WTC11 (cell line): Measurements from ENCODE around the gene KLHL11. TPM values are rescaled to one million over a fixed set of nuclear protein-coding genes. Genes with fewer than 3 reads are reported as not detected.
"Not testable (repeated sequence)": the region's sequence is repeated elsewhere in the genome, so short reads cannot be mapped to it uniquely, and the experiment has no call there.

Experiments used
- ATAC-seq: fragments of 200-7000 bp; cut with Tn5 transposase; 2 replicates; pipeline ENCODE4 v1.10.0; 2021; ENCODE audit warnings: mild to moderate bottlenecking, moderate library complexity
- CTCF ChIA-PET: fragments of 300-600 bp; sonication (Branson Sonifier 250); formaldehyde crosslinking; loops from one replicate; lab custom pipeline; 2021; ENCODE audit warnings: antibody characterized with exemption; lab: Charles Lee
- POLR2A ChIA-PET: fragments of 350-600 bp; sonication (Branson Sonifier 250); formaldehyde crosslinking; loops from one replicate; lab custom pipeline; 2021; ENCODE audit warnings: antibody characterized with exemption; lab: Charles Lee
- DNase-seq: peaks from one replicate; pipeline ENCODE4 v3.0.0; 2021; ENCODE audit warnings: low spot score
- H3K27ac Mint-ChIP-seq: 2 replicates; pipeline ENCODE4 v1.8.0; 2021; ENCODE audit warnings: mixed read lengths
- H3K27me3 Mint-ChIP-seq: 2 replicates; pipeline ENCODE4 v1.8.0; 2021; ENCODE audit warnings: low read depth, mild to moderate bottlenecking, moderate library complexity, mixed read lengths
- H3K36me3 Mint-ChIP-seq: 2 replicates; pipeline ENCODE4 v1.8.0; 2021; ENCODE audit warnings: mixed read lengths
- H3K4me1 Mint-ChIP-seq: 2 replicates; pipeline ENCODE4 v1.8.0; 2022; ENCODE audit warnings: mixed read lengths
- H3K4me3 Mint-ChIP-seq: 2 replicates; pipeline ENCODE4 v1.8.0; 2021; ENCODE audit warnings: mild to moderate bottlenecking, moderate library complexity, mixed read lengths
- H3K9me3 Mint-ChIP-seq: 2 replicates; pipeline ENCODE4 v1.8.0; 2021; ENCODE audit warnings: mixed read lengths
- ELF4 ChIP-seq: sonication (generic); formaldehyde crosslinking; IDR thresholded peaks from 2 replicates; pipeline ENCODE4 v1.8.1; 2022; ENCODE audit warnings: low read depth, mild to moderate bottlenecking, moderate library complexity, missing genetic modification reagents
- HMGA2 ChIP-seq: fragments of 250-450 bp; sonication (Bioruptor Pico); IDR thresholded peaks from 2 replicates; pipeline ENCODE4 v1.4.0; 2021; ENCODE audit warnings: mild to moderate bottlenecking, moderate library complexity
- JAZF1 ChIP-seq: fragments of 250-450 bp; sonication (Bioruptor Pico); IDR thresholded peaks from 2 replicates; pipeline ENCODE4 v1.9.0; 2021; ENCODE audit warnings: moderate library complexity, mild to moderate bottlenecking, inconsistent platforms
- JUN ChIP-seq: sonication (generic); formaldehyde crosslinking; IDR thresholded peaks from 2 replicates; pipeline ENCODE4 v1.8.0; 2023; ENCODE audit warnings: mild to moderate bottlenecking, missing genetic modification reagents
- MXD4 ChIP-seq: fragments of 250-450 bp; sonication (Bioruptor Pico); IDR thresholded peaks from 2 replicates; pipeline ENCODE4 v1.8.0; 2021; ENCODE audit warnings: mild to moderate bottlenecking, moderate library complexity, borderline replicate concordance
- NR3C1 ChIP-seq: sonication (generic); formaldehyde crosslinking; conservative IDR thresholded peaks from 2 replicates; pipeline ENCODE4 v1.8.1; 2023; ENCODE audit warnings: low read depth, mild to moderate bottlenecking, missing genetic modification reagents
- ZNF317 ChIP-seq: sonication (generic); formaldehyde crosslinking; IDR thresholded peaks from 2 replicates; pipeline ENCODE4 v1.8.1; 2023; ENCODE audit warnings: low read depth, mild to moderate bottlenecking, moderate library complexity, missing genetic modification reagents, borderline replicate concordance
- ZNF396 ChIP-seq: fragments of 250-450 bp; sonication (Bioruptor Pico); IDR thresholded peaks from 2 replicates; pipeline ENCODE4 v1.8.0; 2021; ENCODE audit warnings: mild to moderate bottlenecking, moderate library complexity, borderline replicate concordance
- total RNA-seq: library from RNA; stranded (reverse); gene quantifications from 3 replicates; pipeline ENCODE4 v1.2.3, GENCODE V29; 2021
- TF ChIP-seq, protein P1 (sequence below): sonication (generic); formaldehyde crosslinking; IDR thresholded peaks from 2 replicates; pipeline ENCODE4 v1.8.0; 2023; ENCODE audit warnings: mild to moderate bottlenecking, missing genetic modification reagents
- TF ChIP-seq, protein P2 (sequence below): fragments of 250-450 bp; sonication (Bioruptor Pico); IDR thresholded peaks from 2 replicates; pipeline ENCODE4 v1.9.0; 2021; ENCODE audit warnings: mild to moderate bottlenecking, borderline replicate concordance
- TF ChIP-seq, protein P3 (sequence below): sonication (generic); formaldehyde crosslinking; IDR thresholded peaks from 2 replicates; pipeline ENCODE4 v1.8.0; 2022; ENCODE audit warnings: mild to moderate bottlenecking, missing genetic modification reagents
- TF ChIP-seq, protein P4 (sequence below): fragments of 250-450 bp; sonication (Bioruptor Pico); IDR thresholded peaks from 2 replicates; pipeline ENCODE4 v2.1.2; 2022; ENCODE audit warnings: mild to moderate bottlenecking, moderate library complexity

KLHL11 gene
- total RNA-seq, 1 experiment from 2014 or later, result 15.0 TPM

DNA sequence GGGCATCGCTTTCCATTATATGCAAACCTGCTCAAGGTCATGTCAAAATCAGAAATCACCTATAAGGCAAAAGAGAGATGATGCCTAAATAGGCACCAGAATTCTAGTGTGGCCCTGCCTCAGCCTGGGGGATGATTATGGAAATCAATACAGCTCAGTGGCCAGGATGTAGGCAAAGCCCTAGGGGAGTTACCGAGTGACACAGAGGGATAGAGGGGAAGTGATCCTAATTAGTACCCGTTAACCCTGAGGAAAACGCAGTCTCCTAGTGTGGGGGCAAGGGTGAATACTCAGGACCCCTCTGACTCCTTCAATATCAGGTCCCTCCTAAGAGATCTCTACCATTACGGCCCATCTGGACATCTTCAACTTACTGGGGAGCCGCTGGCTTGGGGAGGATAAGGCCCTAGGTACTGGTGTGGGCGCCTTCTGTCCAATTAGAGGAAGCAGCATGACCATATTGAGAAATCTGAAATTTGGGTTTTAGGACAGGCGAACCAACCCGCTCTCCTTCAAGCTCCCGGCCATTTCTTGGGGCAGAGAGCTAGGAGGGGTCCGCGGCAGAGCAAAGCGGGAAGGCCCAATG is 29.9 kb downstream of the KLHL11 start:
- Mint-ChIP-seq H3K27ac (no peak overlapping the region), H3K36me3 (peaks cover 28% of the 10 kb centered on the region), H3K27me3 (peaks cover 14% of the 10 kb centered on the region), H3K9me3 (no peaks in the 10 kb centered on the region), H3K4me1 (peaks cover 9% of the 10 kb centered on the region), H3K4me3 (peak overlapping the region; percentile 81)
- TF ChIP-seq ELF4 (CRISPR knock-in tag), result no peak
- TF ChIP-seq MXD4 (CRISPR knock-in tag), result no peak
- peak; percentile 43 for ATAC-seq
- DNase-seq, result no peak
- POLR2A ChIA-PET, result interaction anchor here (0.6 to 1.2 kb wide), 3 partner anchors 8 to 49 kb away, joined by 3 to 7 read pairs (median 3); partner anchors contain the start of genes JUP and KLHL11
- CTCF ChIA-PET, result interaction anchor here (1.0 to 1.9 kb wide), 7 partner anchors 24 to 139 kb away, joined by 3 to 10 read pairs (median 6); partner anchors contain the start of genes JUP and P3H4

DNA sequence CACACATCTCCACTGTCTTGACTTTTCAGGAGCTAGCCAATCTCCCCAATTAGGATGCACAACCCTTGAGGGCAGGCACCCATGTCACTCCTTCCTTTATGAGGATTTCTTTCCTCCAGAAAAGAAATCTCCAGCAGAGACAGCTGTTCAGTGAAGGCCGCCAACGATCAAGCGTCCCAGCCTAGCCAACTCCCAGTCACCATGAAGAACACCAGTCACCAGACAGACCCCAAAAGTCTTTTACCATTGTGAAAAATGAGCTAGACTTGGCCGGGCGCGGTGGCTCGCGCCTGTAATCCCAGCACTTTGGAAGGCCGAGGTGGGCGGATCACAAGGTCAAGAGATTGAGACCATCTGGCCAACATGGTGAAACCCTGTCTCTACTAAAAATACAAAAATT is 35.3 kb downstream of the KLHL11 start:
- POLR2A ChIA-PET, ATAC-seq, CTCF ChIA-PET: not testable (repeated sequence)

DNA sequence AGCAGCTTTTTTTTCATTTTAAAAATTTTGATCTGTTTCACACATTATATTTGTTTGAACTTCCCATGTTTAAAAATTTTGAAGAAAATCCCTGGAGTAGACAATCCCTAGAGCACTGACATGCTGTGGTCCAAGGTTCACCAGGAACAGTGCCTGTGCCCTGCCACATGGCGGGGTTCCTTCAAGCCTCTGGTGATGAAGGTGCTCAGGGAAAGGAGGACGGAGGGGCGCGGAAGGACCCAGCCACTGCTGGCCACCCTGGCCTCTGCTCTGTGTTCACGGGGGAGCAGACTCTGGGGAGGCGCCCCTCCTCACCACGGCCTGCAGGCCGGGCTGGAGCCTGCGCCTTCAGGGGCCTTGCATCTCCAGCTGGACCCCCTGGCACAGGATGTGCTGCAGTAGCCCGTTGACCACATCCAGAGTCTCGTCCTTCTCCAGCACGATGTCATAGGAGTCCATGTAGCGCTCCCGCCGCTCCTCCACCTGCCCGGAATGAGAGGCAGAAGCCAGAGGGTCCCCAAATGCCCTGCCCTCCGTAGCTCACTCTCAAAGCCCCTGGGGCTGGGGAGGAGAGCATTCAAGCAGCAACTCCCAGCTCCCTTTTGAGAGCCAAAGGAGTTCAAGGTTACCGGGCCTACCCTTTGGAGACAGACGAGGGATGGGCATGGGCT is 39.9 kb downstream of the KLHL11 start:
- H3K27me3 Mint-ChIP-seq, result no peaks in the 10 kb centered on the region; the same call in 1 of the 2 replicates
- H3K27ac Mint-ChIP-seq, result no peak overlapping the region
- POLR2A ChIA-PET, result no interaction called here
- no peak overlapping the region for H3K4me3 Mint-ChIP-seq
- no peaks in the 10 kb centered on the region for H3K9me3 Mint-ChIP-seq
- H3K4me1 Mint-ChIP-seq, result no peaks in the 10 kb centered on the region
- ATAC-seq, result no peak
- TF ChIP-seq JUN (CRISPR knock-in tag) (no peak), ELF4 (CRISPR knock-in tag) (no peak), ZNF317 (CRISPR knock-in tag) (no peak), ZNF396 (CRISPR knock-in tag) (no peak), NR3C1 (no peak), MXD4 (CRISPR knock-in tag) (no peak), JAZF1 (CRISPR knock-in tag) (no peak), HMGA2 (CRISPR knock-in tag) (no peak)
- TF ChIP-seq, protein P1, sequence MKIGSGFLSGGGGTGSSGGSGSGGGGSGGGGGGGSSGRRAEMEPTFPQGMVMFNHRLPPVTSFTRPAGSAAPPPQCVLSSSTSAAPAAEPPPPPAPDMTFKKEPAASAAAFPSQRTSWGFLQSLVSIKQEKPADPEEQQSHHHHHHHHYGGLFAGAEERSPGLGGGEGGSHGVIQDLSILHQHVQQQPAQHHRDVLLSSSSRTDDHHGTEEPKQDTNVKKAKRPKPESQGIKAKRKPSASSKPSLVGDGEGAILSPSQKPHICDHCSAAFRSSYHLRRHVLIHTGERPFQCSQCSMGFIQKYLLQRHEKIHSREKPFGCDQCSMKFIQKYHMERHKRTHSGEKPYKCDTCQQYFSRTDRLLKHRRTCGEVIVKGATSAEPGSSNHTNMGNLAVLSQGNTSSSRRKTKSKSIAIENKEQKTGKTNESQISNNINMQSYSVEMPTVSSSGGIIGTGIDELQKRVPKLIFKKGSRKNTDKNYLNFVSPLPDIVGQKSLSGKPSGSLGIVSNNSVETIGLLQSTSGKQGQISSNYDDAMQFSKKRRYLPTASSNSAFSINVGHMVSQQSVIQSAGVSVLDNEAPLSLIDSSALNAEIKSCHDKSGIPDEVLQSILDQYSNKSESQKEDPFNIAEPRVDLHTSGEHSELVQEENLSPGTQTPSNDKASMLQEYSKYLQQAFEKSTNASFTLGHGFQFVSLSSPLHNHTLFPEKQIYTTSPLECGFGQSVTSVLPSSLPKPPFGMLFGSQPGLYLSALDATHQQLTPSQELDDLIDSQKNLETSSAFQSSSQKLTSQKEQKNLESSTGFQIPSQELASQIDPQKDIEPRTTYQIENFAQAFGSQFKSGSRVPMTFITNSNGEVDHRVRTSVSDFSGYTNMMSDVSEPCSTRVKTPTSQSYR, result no peak
- TF ChIP-seq, protein P2, sequence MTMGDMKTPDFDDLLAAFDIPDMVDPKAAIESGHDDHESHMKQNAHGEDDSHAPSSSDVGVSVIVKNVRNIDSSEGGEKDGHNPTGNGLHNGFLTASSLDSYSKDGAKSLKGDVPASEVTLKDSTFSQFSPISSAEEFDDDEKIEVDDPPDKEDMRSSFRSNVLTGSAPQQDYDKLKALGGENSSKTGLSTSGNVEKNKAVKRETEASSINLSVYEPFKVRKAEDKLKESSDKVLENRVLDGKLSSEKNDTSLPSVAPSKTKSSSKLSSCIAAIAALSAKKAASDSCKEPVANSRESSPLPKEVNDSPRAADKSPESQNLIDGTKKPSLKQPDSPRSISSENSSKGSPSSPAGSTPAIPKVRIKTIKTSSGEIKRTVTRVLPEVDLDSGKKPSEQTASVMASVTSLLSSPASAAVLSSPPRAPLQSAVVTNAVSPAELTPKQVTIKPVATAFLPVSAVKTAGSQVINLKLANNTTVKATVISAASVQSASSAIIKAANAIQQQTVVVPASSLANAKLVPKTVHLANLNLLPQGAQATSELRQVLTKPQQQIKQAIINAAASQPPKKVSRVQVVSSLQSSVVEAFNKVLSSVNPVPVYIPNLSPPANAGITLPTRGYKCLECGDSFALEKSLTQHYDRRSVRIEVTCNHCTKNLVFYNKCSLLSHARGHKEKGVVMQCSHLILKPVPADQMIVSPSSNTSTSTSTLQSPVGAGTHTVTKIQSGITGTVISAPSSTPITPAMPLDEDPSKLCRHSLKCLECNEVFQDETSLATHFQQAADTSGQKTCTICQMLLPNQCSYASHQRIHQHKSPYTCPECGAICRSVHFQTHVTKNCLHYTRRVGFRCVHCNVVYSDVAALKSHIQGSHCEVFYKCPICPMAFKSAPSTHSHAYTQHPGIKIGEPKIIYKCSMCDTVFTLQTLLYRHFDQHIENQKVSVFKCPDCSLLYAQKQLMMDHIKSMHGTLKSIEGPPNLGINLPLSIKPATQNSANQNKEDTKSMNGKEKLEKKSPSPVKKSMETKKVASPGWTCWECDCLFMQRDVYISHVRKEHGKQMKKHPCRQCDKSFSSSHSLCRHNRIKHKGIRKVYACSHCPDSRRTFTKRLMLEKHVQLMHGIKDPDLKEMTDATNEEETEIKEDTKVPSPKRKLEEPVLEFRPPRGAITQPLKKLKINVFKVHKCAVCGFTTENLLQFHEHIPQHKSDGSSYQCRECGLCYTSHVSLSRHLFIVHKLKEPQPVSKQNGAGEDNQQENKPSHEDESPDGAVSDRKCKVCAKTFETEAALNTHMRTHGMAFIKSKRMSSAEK (CRISPR knock-in tag), result no peak
- TF ChIP-seq, protein P3, sequence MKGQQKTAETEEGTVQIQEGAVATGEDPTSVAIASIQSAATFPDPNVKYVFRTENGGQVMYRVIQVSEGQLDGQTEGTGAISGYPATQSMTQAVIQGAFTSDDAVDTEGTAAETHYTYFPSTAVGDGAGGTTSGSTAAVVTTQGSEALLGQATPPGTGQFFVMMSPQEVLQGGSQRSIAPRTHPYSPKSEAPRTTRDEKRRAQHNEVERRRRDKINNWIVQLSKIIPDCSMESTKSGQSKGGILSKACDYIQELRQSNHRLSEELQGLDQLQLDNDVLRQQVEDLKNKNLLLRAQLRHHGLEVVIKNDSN (CRISPR knock-in tag), result no peak
- TF ChIP-seq, protein P4, sequence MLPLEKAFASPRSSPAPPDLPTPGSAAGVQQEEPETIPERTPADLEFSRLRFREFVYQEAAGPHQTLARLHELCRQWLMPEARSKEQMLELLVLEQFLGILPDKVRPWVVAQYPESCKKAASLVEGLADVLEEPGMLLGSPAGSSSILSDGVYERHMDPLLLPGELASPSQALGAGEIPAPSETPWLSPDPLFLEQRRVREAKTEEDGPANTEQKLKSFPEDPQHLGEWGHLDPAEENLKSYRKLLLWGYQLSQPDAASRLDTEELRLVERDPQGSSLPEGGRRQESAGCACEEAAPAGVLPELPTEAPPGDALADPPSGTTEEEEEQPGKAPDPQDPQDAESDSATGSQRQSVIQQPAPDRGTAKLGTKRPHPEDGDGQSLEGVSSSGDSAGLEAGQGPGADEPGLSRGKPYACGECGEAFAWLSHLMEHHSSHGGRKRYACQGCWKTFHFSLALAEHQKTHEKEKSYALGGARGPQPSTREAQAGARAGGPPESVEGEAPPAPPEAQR (CRISPR knock-in tag), result no peak
- TF ChIP-seq, all 79 proteins: peak for 0
- peaks cover 37% of the 10 kb centered on the region for H3K36me3 Mint-ChIP-seq
- CTCF ChIA-PET, result interaction anchor here (0.9 to 2.1 kb wide), 2 partner anchors 40 to 134 kb away, joined by 3 to 9 read pairs; partner anchors contain the start of gene KLHL11
- no peak for DNase-seq

More for the DNA sequence above, 35.3 kb downstream of the KLHL11 start:
- H3K4me3 Mint-ChIP-seq, H3K27me3 Mint-ChIP-seq, H3K9me3 Mint-ChIP-seq, H3K27ac Mint-ChIP-seq, H3K4me1 Mint-ChIP-seq, DNase-seq: not testable (repeated sequence)
- H3K36me3 Mint-ChIP-seq, result peaks cover 58% of the 10 kb centered on the region
